ENCODE measurements around the gene PTPRO. TPM values are rescaled to one million over a fixed set of nuclear protein-coding genes. Genes with fewer than 3 reads are reported as not detected.

Gene PTPRO
- total RNA-seq, 1 donor from 2014 or later = 3.7 TPM

DNA sequence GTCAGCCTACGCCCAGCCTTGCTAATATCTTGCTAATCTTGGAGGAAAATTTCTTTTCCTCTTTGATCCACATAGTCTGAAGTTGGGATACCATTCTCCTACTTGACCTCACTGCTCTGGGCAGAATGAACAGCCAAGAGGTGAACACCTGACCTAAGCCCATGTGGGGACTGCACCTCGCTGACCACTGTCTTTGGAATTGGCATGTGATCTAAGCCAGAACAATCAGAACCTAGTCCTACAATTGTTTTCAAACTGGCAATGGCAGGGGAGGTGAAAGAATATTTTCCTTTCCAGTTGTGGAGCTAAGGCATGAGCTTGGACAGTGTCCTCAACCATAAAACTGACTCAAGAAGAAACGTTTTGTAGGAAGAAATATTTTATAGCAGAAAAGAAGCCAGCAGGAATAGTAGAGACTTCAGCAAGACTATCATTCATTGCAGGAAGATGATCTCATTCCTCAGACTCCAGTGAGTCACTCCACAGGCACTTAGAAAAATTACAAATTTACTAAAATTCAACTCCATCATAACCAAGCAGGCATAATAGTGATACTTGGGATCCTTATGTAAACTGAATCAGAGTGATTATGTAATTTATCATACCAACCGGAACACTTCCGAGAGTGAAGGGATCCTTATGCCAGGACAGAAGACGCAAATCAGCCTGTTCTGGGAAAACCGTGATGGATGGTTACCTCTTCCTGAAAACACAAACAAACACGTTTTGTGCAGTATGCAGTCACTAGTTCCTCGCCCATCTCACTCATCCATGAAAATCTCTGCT, 14.7 kb downstream of the PTPRO start:
- DNase-seq (ENCODE audit: low spot score) (no peak), ATAC-seq (no peak)
- intact Hi-C loops (cut with DNase I) = loop anchor here (10.0 kb wide), 1 partner anchor 1568 kb away; no protein-coding TSS in a partner anchor

DNA sequence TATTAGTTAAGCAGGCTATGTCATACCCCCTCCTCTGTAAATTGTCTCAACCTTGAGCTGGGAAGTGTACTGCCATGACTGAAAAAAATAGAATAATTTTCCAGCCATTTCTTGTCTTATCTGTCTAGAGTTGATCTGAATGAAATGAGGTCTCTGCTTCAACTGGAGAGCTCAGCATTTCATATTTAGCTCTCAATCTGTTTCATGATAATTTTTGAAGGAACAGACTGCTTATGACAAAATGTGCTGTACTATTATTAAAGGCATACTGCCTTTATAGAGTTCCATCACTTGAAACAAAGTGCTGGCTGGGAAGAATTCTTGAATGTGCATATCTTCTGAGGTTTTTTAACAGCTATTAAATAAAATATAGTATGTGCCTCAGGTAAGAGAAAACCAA, 19.1 kb downstream of the PTPRO start:
- intact Hi-C loops (cut with DNase I) = no loop called here
- ATAC-seq (no peak), DNase-seq (ENCODE audit: low spot score) (no peak)

- intact Hi-C loops (cut with DNase I) = no loop called here
- DNase-seq (ENCODE audit: low spot score) (no peak), ATAC-seq (no peak)
Measured at GRCh38 chr12:15344561-15344960, 22.3 kb downstream of the PTPRO start.

DNA sequence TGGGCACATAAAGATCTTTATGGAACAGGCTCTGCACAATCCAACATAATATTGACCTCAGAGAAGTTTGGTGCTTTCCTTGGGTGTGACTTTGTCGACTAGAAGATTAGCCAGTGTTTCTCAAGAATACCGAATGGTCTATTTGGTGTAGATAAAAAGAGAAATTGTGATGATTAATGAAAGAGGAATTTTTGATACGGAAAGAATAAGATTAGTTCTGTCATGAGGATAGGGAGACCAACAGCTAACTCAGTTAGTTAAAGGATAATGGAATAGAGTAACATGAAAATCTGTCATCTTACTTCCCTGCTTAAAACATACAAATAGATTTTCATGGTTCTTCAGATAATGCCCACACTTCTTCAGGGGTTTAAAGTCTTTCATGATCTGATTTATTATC, 24.2 kb downstream of the PTPRO start:
- intact Hi-C loops (cut with DNase I) = no loop called here
- DNase-seq (ENCODE audit: low spot score) = no peak
- ATAC-seq = no peak

DNA sequence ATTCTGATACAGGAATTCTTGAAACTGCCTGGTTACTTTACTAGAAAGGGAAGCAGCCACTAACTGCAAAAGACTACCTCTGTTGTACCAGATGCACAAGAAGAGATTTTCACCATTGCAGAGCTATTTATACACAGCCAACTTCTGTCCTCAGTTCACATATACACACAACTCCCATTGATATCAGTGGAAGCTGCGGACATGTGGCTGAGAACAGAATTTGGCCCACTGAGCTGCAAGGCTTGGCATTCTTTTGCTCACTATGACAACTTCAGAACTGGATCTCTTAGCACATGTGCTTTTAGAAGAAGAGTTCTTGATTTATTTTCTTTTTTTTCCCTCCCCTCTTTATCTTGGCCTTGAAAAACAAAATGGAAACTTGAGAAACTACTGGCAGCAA, 28.3 kb downstream of the PTPRO start:
- DNase-seq (ENCODE audit: low spot score) (no peak), ATAC-seq (no peak)
- intact Hi-C loops (cut with DNase I) = no loop called here

DNA sequence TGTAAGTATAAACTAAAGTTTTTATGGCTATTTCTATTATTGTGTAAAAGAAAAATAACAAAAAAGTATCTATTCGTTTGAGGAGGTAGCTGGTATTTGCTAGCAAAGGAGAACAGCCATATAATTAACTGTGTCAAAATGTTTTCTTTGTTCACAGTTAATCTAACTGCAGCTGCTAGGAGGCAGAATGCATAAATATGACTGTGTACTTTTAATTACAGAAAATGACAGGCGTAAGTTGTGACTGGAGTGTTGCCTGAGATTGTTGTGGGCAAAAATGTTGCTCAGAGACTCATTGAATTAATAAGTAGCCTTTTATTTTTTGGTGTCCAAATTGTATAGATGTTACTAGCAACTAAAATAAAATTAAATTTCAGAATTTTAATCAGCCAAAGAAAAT, 33.5 kb downstream of the PTPRO start:
- no peak for DNase-seq (ENCODE audit: low spot score)
- intact Hi-C loops (cut with DNase I) = no loop called here

GRCh38 chr12:15356951-15357364, 34.6 kb downstream of the PTPRO start:
- no peak for ATAC-seq

More for the DNA sequence above, 33.5 kb downstream of the PTPRO start:
- no peak for ATAC-seq

DNA sequence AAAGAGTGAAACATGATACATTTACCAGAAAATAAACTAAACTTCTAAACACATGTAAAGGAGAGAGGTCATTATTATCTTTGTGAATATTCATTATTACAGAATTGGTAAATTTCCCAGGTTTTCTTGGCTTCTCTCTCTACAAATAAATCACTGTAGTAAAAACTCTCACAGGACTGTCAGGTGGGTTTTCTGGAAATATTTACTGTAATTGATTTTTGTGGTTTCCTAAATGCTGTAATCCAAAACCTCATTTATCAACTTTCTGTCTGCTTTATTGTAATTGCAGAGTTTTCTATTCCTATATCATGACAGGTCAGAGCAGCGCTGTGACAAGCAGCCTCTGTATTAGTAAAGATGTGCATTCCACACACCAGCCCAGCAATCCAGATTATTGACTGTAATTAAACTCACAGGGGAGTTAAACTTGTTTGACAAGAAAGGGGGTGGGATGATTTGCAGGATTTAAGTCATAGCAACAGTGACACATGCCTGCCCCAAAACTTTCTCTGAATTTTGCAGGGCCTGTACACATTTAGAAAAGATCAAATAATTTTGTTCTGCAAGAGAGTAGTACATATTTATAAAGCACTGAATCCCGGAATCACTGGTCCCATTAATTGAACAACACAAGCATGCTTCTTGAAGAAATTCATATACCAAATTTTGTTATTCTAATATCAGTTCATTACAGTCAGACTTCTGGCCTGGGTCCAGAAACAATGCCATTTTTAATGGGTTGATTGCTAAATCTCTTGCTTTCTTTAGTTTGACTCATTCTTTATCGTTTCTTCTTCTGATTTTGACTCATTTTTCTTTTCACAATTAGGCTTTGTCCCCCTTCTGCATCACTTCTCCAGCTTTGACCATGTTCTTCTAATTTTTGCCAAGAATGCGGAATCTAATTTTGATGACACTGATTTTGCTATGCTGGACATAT, 42.2 kb downstream of the PTPRO start:
- ATAC-seq = no peak
- DNase-seq (ENCODE audit: low spot score) = no peak
- intact Hi-C loops (cut with DNase I) = no loop called here

More at GRCh38 chr12:15356951-15357364, 34.6 kb downstream of the PTPRO start:
- intact Hi-C loops (cut with DNase I) = no loop called here
- DNase-seq (ENCODE audit: low spot score) = no peak

- intact Hi-C loops (cut with DNase I) = no loop called here
- no peak for DNase-seq (ENCODE audit: low spot score)
Measured at GRCh38 chr12:15368812-15369211, 46.5 kb downstream of the PTPRO start.

GRCh38 chr12:15372352-15372751, 50.0 kb downstream of the PTPRO start:
- DNase-seq (ENCODE audit: low spot score) (no peak), ATAC-seq (no peak)
- intact Hi-C loops (cut with DNase I) = no loop called here

More at GRCh38 chr12:15368812-15369211, 46.5 kb downstream of the PTPRO start:
- ATAC-seq = no peak

DNA sequence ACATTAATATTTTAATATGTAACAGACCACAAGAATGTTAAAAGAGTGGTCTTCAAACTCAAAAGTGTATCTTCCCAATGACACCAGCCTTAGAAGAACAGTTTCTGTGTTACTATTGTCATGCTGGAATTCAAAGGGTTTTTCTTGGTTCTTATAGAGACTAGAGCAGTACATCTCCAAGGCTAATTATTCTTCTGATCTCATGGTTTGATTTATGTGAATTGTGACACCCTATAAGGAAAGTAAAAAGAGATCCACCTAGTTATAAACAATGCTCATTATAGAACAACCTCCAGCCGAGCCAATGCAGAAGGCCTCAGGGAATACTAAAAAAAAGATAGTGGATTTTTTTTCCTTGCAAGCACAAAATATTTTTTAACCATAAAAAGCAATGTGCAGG, 65.5 kb downstream of the PTPRO start:
- no peak for DNase-seq (ENCODE audit: low spot score)
- intact Hi-C loops (cut with DNase I) = no loop called here
- no peak for ATAC-seq

GRCh38 chr12:15389561-15389960, 67.3 kb downstream of the PTPRO start:
- intact Hi-C loops (cut with DNase I) = no loop called here
- no peak for DNase-seq (ENCODE audit: low spot score)
- no peak for ATAC-seq

DNA sequence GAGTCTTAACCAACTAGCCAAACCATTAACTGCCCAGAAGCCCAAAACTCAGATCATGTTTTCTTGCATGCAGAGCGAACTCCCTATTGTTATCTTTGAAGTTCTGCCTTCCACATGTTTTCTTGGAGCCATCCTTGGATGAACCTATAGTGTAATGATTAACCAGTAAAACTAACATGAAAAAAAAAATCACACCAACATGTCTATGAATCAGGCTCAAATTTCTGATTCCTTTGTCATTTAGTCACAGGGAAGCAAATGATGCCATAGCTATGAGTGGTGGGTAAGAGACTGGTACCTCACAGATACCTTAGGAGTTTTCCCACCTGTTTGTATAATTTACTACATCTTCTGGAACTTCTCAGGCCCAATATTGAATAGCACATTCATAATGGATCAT, 70.7 kb downstream of the PTPRO start:
- intact Hi-C loops (cut with DNase I) = no loop called here
- ATAC-seq = no peak
- no peak for DNase-seq (ENCODE audit: low spot score)

DNA sequence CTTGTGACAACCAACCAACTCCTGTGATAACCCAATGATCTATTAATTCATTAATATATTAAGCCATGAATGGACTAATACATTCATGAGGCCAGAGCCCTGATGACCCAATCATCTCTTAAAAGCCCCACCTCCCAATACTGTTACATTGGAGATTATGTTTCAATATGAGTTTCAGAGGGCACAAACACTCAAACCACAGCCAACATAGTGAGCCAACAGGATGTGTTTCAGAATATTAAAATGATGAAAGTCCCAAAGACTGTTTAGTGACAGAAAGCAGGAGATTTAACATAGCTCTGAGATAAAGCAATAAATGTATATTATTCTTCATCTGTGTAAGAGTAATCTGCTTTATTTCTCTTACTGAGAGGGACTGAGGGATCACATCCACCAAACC, 71.7 kb downstream of the PTPRO start:
- DNase-seq (ENCODE audit: low spot score) (no peak), ATAC-seq (no peak)
- intact Hi-C loops (cut with DNase I) = no loop called here

GRCh38 chr12:15404485-15404884, 82.2 kb downstream of the PTPRO start:
- no peak for DNase-seq (ENCODE audit: low spot score)
- no peak for ATAC-seq
- intact Hi-C loops (cut with DNase I) = no loop called here

GRCh38 chr12:15405606-15406005, 83.3 kb downstream of the PTPRO start:
- DNase-seq (ENCODE audit: low spot score) (no peak), ATAC-seq (no peak)
- intact Hi-C loops (cut with DNase I) = no loop called here

DNA sequence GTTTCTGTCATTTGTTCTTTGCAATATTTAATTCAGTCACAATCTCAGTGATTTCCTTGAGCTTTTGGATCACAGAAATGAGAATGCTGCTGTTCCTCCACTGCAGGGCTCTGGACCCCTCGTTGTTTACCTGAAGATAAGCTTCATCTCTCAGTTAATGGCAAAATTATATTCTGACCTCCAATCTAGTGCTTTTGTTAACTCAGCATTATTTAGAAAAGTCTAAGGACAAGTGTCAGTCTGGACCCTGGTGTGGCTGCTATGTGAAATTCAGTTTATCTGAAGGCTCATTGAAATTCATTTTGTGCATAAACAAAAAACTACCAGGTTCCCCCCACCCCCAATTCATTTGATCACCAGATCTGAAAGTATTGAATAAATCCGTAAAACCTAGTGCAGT, 84.7 kb downstream of the PTPRO start:
- intact Hi-C loops (cut with DNase I) = no loop called here
- DNase-seq (ENCODE audit: low spot score) (no peak), ATAC-seq (no peak)

DNA sequence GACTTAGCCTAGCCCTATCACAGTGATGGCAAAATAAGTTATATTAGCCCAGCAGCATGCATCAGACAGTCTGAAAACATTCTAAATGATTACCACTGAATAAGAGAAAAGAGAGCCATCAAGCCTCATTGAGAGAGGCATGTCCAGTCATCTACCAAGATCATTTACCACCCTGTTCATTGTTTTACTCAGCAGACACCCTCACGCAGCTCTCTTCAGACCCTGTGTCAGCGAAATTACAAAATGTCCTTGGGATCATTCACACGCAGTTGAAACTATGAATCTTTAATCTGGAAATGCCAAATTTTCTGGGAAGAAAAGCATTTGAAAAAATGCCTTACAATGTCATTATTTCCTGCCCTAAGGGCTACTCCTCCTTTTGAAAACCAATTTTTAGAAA, 89.5 kb downstream of the PTPRO start:
- intact Hi-C loops (cut with DNase I) = no loop called here
- ATAC-seq (no peak), DNase-seq (ENCODE audit: low spot score) (no peak)

GRCh38 chr12:15417691-15418090, 95.4 kb downstream of the PTPRO start:
- no peak for DNase-seq (ENCODE audit: low spot score)
- intact Hi-C loops (cut with DNase I) = no loop called here
- no peak for ATAC-seq

- ATAC-seq (no peak), DNase-seq (ENCODE audit: low spot score) (no peak)
- intact Hi-C loops (cut with DNase I) = no loop called here
Measured at GRCh38 chr12:15423629-15424028, 101.3 kb downstream of the PTPRO start.

Measured in sciatic nerve (tissue), 2 donors.